NCI-H446 treated with DMSO at 0.1 percent for 48 hours (cell line): ENCODE data around the gene PGA5.

Source experiments
- DNase-seq: peaks from one replicate; lab custom pipeline; 2025; lab: John Stamatoyannopoulos, UW

The PGA5 gene

DNA sequence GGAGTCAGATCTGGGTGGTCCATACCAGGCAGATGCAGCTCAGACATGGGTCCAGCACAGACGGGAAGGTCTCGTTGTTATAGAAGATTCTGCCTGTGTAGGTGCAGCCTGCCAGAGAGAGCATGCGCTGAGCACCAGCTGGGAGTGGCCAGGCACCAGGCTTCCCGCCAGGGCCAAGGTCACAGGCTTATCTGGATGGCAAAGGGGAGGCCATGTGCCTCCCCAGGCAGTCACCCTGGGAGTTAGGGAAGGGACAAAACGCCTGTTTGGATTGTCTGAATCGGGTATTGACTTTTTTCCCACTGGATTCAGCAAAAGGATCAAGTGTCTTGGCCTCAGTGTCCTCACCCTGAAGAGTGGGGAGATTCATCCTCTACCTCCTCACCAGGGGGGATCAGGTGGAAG lies 26.5 kb downstream of the PGA5 start:
- DNase-seq, result no peak

DNA sequence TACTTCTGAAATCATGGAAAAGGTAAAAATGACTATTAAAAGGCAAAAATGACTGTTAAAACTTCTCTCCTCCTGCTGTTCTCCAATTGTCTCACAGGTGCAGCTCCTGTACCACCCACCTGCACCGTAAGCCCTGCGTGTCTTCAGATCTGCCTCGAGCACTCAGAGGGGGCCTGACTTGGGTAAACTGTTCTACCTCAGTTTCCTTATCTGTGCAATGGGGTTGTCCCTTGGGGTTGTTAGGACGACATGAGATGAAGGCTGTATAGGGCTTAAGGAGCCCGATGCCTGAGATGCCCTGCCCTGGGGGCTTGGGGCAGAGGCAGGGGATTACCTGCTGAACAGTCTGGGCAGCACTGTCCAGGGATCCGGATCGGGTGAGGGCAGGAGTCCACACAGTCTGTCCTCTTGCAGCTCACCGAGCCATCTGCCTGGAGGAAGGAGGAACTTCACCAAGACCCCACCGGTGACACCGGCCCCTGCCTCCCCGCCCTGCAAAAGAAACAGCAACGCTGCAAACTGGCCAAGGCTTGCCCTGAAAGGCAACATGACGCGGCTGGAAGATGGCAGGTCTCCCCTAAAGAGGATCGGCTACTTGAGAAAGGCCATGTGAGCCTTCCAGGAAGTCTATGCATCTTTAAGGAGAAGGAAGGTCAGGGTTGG lies 27.7 kb downstream of the PGA5 start:
- no peak for DNase-seq

DNA sequence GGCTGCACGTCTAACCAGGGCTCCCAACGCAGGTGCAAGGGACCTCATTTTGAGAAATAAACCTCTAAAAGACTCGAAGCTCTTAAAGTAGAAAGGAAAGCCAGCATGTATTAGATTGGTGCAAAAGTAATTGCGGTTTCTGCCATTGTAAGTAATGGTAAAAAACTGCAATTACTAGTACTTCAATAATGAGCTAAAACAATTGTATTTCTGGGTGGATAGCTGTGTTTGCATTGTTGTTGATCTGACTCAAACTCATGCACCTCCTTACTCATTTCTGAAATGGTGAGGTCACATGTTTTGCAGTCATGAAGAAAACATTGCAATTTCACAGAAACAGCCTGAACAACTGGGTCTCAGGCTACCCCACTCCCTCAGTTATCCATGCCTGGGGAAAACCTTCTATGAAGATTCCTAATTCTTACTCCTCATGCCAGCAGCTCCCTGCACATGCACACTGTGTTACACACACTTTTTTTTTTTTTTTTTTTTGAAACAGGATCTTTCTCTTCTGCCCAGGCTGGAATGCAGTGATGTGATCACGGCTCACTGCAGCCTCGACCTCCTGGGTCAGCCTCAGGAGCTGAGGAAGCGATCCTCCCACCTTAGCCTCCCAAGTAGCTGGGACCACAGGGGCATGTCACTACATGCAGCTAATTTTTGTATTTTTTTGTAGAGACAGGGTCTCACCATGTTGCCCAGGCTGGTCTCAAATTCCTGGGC lies 29.5 kb downstream of the PGA5 start:
- DNase-seq, result no peak

DNA sequence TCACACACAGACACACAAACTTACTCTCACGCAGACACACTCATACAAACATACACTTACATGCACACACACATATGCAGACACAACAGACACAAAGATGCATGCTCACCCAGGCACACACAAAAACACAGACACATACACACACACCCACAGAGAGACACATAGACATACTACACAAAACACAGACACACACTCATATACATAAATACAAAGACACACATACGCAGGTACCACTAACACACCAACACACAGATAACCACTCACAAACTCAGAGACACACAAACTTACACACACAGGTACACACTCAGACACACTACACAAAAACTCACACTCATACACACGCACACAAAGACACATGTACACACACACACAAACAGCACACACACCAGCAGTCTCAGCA lies 31.8 kb downstream of the PGA5 start:
- DNase-seq, result no peak

DNA sequence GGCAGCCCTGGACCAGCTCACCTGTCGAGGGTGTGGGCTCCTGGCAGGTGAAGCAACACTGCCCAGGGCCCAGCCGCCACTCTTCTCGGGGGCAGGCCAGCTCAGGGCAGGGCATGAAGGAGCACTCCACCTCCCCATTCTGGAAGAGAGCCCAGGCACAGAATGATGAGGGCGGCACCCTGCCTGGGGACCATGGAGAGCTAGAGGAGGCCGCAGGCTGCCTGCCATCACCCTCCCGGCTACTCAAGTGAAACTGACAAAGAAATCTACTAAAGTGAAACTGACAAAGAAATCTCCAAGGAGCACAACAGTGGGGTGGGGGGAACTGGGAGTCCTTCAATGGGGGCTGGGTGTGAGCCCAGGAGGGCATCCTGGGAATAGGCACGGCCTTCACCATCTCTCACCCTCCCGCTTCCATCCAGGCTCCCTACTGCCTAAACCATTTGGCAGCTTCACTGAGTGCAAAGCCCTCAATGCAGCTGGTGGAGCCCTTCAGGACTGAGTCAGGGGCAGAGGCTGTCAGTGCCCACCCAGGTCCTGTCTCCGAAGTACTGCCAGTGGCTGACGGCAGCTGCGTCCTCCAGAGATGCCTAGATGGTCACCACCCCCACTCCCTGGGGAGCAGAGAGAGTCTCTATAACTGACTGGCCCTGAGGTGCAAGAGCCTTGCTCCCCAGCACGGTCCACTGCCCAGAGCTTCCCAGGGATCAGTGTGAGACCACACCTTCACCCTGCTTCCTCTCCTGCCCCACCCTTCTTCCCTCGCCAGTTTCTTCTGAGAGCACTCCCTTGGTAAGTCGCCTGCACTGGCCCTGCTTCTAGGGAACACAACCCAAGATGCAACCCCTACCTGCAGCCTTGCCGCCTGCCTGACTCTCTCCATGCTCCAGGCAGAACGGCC lies 32.5 kb downstream of the PGA5 start:
- no peak for DNase-seq

DNA sequence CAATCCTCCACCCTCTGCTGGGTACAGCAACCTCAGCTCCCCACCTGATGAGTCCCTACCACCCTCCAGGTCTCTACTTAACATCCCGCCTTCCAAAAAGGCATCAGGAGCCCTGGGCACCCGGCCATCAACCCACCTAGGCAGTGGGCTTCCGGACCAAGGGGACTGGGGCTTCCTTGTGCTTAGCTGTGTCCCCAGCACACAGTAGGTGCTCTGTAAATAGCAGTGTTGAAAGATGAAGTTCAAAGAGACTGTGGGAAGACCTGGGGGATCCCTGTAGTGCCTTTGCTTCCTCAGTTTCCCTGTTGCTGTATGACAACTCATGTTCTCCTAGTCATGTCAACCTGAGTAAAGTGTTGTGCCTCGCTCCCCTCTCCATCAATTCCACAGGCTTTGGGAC lies 33.1 kb downstream of the PGA5 start:
- DNase-seq, result no peak

DNA sequence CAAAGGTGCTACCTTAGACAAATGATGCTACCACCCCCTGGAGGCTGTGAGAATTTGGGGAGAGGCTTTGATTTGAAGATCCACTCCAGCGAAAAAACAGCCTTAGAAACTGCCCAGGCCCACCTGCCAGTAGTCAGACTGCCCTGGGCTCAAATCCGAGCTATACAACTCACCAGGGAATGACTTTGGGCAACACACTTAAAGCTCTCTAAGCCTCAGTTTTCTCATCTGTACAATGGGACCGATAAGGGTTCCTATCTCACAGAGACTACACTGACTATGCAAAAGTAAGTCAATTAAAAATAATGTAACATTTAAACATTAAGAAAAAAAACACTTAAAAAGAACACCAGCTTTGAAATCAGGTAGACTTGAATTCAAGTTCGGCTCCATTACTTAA lies 34.2 kb downstream of the PGA5 start:
- DNase-seq, result no peak

DNA sequence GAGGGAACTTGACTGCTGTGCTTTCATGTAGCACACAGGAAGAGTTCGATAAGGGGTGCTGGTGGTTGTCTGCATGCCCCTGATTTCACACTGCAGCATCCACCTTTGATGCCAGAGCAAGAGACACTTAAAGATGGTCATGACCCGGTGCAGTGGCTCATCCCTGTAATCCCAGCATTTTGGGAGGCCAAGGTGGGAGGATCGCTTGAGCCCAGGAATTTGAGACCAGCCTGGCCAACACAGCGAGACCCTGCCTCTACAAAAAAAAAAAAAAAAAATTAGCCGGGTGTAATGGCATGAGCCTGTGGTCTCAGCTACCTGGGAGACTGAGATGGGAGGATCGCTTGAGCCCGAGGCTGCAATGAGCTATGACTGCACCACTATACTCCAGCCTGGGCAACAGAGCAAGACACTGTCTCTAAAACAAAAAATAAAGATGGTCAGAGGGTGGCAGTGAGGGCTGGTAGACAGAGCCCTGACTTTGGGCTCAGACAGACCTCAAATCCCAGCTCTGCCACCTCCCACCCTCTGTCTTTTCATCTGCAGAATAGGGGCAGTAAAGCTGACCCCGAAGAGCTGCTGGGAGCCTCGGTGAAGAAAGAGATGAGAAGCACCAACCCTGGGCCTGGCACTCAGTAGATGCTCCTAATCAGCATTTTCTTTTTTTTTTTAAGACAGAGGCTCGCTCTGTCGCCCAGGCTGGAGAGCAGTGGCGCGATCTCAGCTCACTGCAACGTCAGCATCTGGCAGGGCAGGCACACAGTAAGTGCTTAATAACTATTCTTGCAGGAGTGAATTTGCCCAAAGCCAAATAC lies 36.4 kb downstream of the PGA5 start:
- DNase-seq, result no peak

DNA sequence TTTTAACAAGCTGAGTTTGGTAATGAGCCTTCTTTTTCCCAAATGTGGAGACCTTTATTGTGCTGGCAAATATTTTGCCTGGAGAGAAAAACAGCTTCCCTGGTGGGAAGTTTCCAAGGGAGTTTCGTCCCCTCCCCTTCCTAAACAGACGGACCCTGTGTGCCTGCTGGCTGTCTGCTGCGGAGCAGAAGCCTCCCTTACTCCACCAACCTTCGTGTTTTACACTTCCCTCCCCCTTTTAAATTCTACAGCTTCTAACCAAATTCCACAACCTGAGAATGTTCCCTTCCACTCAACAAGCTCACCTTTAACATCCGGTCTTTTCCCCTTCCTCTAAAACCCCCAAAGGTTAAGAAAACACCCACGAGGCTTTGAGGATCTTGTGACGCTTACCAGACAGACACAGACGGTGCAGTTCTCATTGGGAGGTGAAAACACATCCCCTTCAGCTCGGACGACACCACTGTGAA lies 37.1 kb downstream of the PGA5 start:
- no peak for DNase-seq

DNA sequence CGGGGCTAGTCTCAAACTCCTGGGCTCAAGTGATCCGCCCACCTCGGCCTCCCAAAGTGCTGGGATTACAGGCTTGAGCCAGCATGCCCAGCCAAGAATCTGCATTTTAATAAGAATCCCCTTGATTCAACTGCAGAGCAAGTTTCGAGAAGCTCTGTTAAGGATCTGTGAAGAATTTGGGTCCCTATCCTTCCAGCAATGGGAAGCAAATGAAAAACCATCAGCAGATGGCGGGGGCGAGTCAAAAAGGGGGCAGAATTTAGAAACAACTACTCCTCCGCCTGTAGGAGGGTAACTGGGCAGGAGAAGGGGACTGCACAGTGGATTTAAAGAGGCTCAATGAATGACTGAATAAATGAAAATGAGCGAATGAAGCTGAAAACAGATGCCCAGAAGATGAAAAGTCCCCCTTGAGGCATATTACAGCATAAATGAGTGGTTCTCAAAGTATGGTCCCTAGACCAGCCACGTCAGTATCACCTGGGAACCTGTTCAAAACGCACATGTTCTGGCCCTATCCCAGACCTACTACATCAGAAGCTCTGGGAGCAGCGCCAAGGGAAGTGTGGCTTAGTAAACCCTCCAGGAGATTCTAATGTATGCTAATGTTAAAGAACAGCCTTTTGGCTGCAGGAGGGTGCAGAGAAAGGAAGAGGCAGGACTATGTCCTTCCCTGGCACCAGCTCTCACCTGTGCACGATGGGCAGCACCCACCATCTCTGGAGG lies 39.1 kb downstream of the PGA5 start:
- no peak for DNase-seq

DNA sequence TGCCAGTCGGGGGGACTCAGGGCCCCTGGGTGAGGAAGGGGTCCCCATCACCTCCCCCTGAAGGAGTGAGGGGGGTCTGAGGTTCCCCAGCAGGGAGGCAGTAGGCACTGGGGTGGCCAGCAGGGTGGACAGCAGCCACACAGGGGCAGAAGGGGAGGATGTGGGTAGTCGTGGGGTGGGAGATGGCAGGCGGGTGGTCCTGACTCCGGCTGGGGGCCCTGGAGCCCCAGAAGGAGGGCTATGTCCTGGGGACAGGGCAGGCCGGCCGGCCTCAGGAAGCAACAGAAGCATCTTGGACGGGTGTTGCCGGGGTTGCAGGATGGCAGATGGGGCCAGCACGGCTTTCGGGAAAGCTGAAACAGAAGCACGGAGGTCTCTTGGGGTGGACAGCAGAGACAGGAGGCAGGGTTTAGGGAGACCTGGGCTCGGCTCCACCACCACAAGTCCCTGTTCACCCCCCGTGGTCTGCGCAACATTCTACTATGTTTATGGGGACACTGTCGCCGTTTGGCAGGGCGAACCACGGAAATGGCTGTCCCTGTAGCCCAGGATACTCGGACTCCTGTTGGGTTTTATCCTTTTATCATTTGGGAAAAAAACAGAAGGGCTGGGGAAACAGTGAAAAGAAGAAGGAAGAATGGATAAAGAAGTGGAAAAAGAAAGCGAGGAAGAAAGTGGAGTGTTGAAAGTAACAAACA lies 40.1 kb downstream of the PGA5 start:
- DNase-seq, result no peak

DNA sequence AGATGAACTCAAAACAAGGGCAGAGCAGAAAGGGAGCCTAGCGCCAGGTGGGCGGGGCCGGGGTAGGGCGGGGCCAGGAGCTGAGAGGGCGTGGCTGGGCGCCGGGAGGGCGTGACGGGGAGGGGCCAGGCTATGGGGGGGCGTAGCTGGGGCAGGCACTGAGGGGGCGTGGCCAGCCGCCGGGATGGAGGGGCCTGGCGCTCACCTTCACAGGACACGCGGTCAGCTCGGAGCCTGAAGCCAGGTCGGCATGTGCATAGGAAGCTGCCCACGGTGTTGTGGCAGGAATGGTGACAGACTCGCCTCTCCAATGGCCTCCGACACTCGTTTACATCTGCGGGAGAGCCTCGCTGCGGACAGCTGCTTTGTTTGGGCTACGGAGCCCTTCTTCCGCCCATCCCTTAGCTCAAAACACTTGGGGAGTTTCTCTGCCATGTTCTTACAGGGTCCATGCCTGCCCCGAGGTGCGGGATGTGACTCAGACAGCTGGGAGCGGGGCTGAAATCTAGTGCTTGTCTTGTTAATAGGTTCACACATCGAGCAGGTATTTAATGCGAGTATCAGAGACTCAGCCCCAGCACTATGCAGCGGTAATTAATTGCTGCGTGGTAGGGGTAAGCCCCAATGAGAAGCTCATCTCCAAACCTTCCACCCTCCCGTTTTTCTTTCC lies 40.7 kb downstream of the PGA5 start:
- DNase-seq, result no peak

DNA sequence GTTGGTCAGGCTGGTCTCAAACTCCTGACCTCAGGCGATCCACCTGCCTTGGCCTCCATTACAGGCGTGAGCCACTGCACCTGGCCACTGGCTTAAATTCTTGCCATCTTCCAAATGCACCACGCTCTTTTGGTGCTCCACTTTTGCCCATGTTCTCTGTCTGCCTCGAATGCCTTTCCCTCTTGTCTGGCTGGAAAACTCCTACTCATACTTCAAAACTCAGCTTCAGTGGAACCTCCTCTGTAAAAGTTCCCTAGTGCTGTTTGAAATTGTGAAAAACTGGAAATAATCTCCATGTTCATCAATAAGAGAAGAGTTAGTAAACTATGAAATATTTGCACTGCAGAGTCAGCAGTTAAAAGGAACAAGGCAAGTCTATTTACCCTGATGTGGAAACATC lies 42.6 kb downstream of the PGA5 start:
- DNase-seq, result no peak

DNA sequence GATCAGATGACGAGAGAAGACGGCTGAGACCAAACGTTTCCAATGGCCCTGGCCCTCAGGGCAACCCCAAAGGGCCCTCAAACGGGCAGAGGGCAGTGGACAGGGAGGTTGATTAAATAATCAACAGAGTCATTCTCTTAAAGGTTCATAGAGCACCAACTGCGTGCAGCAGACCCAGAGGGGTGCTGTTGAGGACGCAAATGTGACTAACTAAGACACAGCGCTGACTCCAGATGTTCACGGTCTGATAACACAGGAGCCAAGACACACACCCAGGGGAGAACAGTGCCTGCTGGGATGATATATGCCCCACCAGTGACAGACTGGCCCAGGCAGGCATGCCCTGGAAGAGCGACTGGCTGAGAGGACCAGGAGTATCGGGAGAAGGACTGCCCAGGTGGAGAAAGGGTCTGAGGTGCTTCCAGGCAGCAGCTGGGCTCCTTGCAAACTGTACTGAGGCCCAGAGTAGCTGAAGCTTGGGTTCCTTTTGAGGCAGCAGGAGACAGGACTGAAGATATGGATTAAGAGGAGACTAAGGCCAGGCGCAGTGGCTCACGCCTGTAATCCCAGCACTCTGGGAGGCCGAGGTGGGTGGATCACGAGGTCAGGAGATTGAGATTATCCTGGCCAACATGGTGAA lies 46.5 kb downstream of the PGA5 start:
- DNase-seq, result no peak

DNA sequence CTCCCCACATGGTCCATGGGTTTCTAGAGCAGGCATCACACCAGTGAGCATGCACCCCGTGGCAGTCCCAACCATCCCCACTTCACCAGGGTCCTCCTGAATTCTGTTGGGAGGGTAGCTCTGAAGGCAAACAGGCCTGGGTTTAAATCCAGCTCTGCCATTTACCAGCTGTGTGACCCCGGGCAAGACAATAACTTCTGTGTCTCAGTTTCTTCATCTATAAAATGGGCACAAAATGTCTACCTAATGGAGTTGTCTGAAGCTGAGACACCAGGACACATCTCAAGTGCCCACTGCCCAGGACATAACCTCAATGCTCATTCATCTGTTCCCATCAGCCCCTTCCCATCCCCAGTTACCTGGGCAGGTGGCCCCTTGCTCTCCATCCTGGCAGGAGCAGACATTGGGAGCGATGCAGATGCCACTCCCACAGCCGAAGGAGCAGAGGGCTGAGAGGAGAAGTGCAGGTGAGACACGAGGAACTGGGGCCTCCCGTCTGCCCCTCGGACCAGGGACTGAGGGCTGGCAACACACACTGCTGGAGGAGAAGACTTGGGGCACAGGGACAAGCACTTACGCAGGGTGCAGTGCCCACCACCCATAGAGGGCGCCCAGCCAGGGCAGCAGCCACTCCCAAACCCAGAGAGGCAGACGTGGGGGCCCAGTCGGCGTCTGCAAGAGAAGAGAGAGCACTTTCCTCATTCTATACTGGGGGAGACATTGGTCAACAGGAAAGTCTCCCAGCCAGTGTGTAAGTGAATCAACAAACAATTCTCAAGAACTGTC lies 50.1 kb downstream of the PGA5 start:
- no peak for DNase-seq

DNA sequence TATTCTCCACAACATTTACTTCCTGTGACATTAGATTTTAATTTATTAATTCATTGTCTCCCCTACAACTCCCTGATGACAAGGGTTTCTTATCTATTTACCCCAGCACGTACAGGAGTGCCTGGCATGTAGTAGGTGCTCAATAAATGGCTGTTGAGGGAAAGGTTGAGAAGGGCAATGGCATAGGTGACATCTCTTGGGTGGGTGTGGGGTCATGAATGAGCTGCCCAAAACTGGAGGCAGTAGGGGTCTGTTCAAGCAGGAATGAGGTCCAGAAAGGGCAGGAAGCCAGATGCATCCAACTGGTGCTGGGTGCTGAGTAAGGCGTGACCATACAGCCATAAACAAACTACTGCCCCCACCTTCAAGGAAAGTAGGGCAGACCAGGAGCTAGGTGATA lies 51.4 kb downstream of the PGA5 start:
- no peak for DNase-seq

DNA sequence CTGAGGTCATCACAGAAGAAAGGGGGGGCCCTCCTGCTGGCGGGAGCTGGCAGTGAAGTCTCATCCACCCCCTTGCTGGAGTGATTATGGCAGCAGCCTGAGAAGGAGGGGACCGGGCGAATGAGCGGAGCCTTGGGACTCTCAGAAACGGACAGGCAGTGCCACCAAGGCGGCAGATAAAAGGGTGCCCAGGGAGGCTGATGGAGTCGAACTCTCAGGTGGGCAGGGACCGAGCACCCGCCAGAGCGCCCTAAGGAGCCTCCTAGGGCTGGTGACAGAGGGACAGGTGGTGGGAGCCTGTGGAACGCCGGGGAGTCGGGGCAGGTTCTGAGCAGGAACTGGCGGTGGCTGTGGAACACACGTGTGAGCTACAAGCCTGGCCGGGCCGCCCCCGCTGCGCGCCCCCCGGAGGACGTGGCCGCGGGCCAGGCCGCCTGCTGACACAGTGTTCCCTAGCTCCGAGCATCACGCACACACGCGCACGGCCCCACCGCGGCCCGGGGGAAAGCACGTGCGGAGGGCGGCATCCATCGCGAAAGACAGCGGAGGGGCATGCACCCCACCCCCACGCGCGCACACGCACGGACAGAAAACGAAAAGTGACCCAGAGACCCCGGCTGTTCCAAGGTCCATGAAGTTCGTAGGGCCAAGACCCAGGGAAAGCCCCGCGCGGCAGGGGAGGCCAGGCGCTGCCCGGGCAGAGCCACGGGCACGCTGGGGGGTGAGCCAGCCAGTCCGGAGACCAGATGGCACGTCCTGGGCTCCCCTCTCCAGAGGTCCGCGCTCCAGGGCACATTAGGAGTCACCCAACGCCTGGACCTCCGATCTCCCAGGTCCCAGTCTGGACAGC lies 53.1 kb downstream of the PGA5 start:
- no peak for DNase-seq
